Tibial nerve (tissue), 4 donors: ENCODE data around the gene TTC28. TPM values are rescaled to one million over a fixed set of nuclear protein-coding genes. Genes with fewer than 3 reads are reported as not detected.

Source experiments
- DNase-seq, 2 donors: peaks; one replicate each; pipeline ENCODE4 v3.0.0-alpha.2; 2019; ENCODE audit warnings: low spot score in 2 of 2
- H3K27ac ChIP-seq, 4 donors: fragments of 200-600 bp; sonication (generic) in 3 of 4; one replicate each; pipeline ENCODE4 v1.5.1; 2017 to 2019; ENCODE audit warnings: mild to moderate bottlenecking in 1 of 4
- H3K27me3 ChIP-seq, 2 donors: fragments of 200-600 bp; sonication (generic) in 1 of 2; one replicate each; pipeline versions ENCODE4 v1.5.1 to v1.6.0; 2017 to 2019
- H3K36me3 ChIP-seq, 3 donors: fragments of 200-600 bp; sonication (generic); one replicate each; pipeline ENCODE4 v1.5.1; 2018 to 2019
- H3K4me1 ChIP-seq, 4 donors: fragments of 200-600 bp; sonication (generic) in 3 of 4; one replicate each; pipeline ENCODE4 v1.5.1; 2017 to 2019
- H3K4me3 ChIP-seq, 4 donors: fragments of 200-600 bp; sonication (generic) in 3 of 4; one replicate each; pipeline ENCODE4 v1.5.1; 2017 to 2019; ENCODE audit warnings: mild to moderate bottlenecking in 1 of 4, moderate library complexity in 1 of 4
- H3K9me3 ChIP-seq, 4 donors: fragments of 200-600 bp; sonication (generic) in 3 of 4; one replicate each; pipeline ENCODE4 v1.5.1; 2017 to 2019
- EP300 ChIP-seq, 2 donors: sonication (generic); formaldehyde crosslinking; IDR thresholded peaks; one replicate each; pipeline ENCODE4 v1.6.1; 2017; ENCODE audit warnings: antibody characterized with exemption in 2 of 2, mild to moderate bottlenecking in 1 of 2
- POLR2A ChIP-seq, 2 donors: fragments of 450-650 bp; IDR thresholded peaks; one replicate each; pipeline ENCODE4 v1.6.1; 2017; ENCODE audit warnings: antibody characterized with exemption in 2 of 2, mild to moderate bottlenecking in 2 of 2, moderate library complexity in 2 of 2
- WGBS, 2 donors: methylation state at CpG; one replicate each; pipeline ENCODE4 v1.1.5; 2018; 5-methylcytosine and 5-hydroxymethylcytosine counted together
- total RNA-seq, 4 donors: library from RNA; depleted of rRNA; stranded (reverse); fragments of >200 nt; gene quantifications; one replicate each; pipeline ENCODE4 v1.1.0, GENCODE V29; 2016
- TF ChIP-seq, protein P1 (sequence below), 5 experiments: fragments of 200-600 bp in 3 of 5; fragments of 450-650 bp in 2 of 5; sonication (generic) in 3 of 5; IDR thresholded peaks; one replicate each; pipeline ENCODE4 v1.5.1; 2016 to 2019; ENCODE audit warnings: antibody characterized with exemption in 5 of 5, mild to moderate bottlenecking in 3 of 5, moderate library complexity in 2 of 5

Gene TTC28
- total RNA-seq, 4 donors from 2014 or later = 83.9 to 177 (median 128) TPM

DNA sequence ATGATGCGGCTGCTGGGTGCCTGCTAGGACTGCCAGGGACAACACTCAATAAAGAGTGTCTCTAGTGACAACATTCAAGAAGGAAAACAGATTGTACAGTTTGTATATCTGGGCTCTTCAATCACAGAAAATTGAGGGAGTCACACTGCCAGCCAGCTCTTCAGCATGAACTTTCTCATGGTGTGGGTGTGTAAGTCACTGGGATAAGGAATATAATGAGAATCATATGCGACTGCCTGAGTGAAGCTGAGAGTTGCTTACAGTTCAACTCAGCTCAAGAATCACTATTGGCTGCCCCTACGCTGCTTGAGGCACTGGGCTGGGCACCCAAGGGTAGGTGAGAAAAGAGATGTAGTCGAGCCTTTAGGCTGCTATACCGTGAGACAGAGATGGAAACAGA lies 432.5 kb downstream of the TTC28 start:
- DNase-seq = no peak

DNA sequence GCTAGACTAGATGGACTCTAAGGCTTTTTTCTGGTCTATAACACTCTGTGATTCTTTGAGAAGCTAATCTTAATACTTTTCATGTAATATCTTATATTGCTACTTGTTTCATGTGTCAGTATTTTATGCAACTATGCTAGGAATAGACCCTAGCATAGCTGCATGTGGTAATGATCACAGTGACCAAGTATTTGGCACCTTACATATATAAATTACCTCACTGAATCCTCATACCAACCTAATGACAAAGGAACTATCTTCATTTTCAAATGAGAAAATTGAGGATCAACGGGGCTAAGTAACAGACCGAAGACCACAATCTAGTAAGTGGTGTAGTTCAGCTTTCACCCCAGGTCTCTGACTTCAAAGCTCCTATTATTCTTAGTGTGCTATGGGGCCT lies 433.2 kb downstream of the TTC28 start:
- no peak overlapping the region for H3K27ac ChIP-seq
- 71 to 81% methylated on average over 2 of the region's 2 CpGs for WGBS, 2 donors
- H3K9me3 ChIP-seq = no peaks in the 10 kb centered on the region
- TF ChIP-seq, protein P1, sequence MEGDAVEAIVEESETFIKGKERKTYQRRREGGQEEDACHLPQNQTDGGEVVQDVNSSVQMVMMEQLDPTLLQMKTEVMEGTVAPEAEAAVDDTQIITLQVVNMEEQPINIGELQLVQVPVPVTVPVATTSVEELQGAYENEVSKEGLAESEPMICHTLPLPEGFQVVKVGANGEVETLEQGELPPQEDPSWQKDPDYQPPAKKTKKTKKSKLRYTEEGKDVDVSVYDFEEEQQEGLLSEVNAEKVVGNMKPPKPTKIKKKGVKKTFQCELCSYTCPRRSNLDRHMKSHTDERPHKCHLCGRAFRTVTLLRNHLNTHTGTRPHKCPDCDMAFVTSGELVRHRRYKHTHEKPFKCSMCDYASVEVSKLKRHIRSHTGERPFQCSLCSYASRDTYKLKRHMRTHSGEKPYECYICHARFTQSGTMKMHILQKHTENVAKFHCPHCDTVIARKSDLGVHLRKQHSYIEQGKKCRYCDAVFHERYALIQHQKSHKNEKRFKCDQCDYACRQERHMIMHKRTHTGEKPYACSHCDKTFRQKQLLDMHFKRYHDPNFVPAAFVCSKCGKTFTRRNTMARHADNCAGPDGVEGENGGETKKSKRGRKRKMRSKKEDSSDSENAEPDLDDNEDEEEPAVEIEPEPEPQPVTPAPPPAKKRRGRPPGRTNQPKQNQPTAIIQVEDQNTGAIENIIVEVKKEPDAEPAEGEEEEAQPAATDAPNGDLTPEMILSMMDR (IDR thresholded peaks at IDR 0.05) = no peak
- no peak for TF ChIP-seq POLR2A (IDR thresholded peaks at IDR 0.05)
- TF ChIP-seq EP300 (IDR thresholded peaks at IDR 0.05) = no peak
- H3K4me1 ChIP-seq = peaks cover 0 to 35% (median 5%) of the 10 kb centered on the region in 4 donors
- H3K27me3 ChIP-seq = no peaks in the 10 kb centered on the region
- H3K4me3 ChIP-seq = no peak overlapping the region
- H3K36me3 ChIP-seq = no peaks in the 10 kb centered on the region
- DNase-seq = no peak

More for the DNA sequence above, 432.5 kb downstream of the TTC28 start:
- Histone ChIP-seq H3K36me3 (no peaks in the 10 kb centered on the region), H3K9me3 (no peaks in the 10 kb centered on the region), H3K27ac (peak overlapping the region in 1 of 4 donors; percentile 40), H3K4me3 (no peak overlapping the region), H3K4me1 (peaks cover 0 to 35% (median 5%) of the 10 kb centered on the region in 4 donors), H3K27me3 (no peaks in the 10 kb centered on the region)
- no peak for TF ChIP-seq POLR2A (IDR thresholded peaks at IDR 0.05)
- no peak for TF ChIP-seq EP300 (IDR thresholded peaks at IDR 0.05)
- TF ChIP-seq, protein P1 (IDR thresholded peaks at IDR 0.05) = no peak
- 55 to 71% methylated on average over 5 of the region's 5 CpGs for WGBS, 2 donors

DNA sequence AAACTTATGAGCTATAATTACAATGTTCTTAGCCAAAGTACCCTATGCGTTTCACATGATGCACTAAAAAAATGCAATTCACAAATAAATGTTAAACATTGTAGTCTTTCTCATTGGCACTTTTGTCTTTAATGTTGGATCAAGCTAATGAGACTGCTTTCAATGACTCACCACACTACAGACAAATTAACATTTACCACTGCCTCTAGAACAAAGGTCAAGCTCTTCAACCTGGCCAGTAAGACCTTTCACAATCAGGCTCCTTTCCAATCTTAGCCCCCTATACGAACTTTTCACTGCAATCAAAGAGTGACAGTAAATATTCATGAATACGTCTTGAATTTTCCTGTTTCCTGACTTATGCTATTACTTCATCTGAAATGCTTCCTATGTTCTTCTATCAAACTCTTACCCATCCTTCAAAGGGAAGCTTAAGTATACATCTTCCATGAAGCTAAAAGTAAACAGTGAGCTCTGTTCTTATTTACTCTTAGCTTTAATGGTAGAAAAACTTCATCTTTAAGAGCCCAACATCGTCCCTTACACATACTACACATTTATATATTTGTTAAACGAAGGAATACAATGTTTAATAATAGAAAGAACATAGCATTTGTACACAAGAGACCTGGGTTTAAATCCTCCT lies 433.9 kb downstream of the TTC28 start:
- TF ChIP-seq, protein P1 (IDR thresholded peaks at IDR 0.05) = no peak
- TF ChIP-seq POLR2A (IDR thresholded peaks at IDR 0.05) = no peak
- TF ChIP-seq EP300 (IDR thresholded peaks at IDR 0.05) = no peak

DNA sequence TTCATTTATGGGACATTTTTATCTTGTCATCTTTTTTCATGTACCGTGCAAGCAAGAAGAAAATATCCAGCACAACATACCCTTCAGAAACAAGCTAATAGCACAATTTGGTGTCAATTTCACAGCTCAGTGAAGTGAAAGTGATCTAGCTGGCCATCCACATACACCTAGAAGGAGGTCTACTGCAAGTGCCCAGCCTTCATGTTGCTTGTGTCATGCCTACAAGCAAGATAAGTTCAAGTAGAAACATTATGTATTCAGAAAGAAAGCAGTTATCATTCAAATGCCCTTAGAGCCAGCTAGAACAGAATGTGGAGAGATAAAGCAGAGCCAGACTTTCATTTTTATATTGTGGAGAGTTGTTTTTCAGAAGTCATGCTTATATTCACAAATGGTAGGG lies 434.9 kb downstream of the TTC28 start:
- Histone ChIP-seq H3K9me3 (no peaks in the 10 kb centered on the region), H3K4me3 (no peak overlapping the region), H3K27ac (no peak overlapping the region), H3K27me3 (no peaks in the 10 kb centered on the region), H3K4me1 (peaks cover 0 to 35% (median 5%) of the 10 kb centered on the region in 4 donors), H3K36me3 (no peaks in the 10 kb centered on the region)
- DNase-seq = no peak
- WGBS, 2 donors = 90% methylated on average over 1 of the region's 1 CpG
- TF ChIP-seq, protein P1 (IDR thresholded peaks at IDR 0.05) = no peak
- TF ChIP-seq EP300 (IDR thresholded peaks at IDR 0.05) (no peak), POLR2A (IDR thresholded peaks at IDR 0.05) (no peak)

More for the DNA sequence above, 433.9 kb downstream of the TTC28 start:
- WGBS, 2 donors = 82 to 84% methylated on average over 5 of the region's 5 CpGs
- DNase-seq = no peak
- Histone ChIP-seq H3K27ac (no peak overlapping the region), H3K4me1 (peaks cover 0 to 35% (median 5%) of the 10 kb centered on the region in 4 donors), H3K36me3 (no peaks in the 10 kb centered on the region), H3K9me3 (no peaks in the 10 kb centered on the region), H3K4me3 (no peak overlapping the region), H3K27me3 (no peaks in the 10 kb centered on the region)

DNA sequence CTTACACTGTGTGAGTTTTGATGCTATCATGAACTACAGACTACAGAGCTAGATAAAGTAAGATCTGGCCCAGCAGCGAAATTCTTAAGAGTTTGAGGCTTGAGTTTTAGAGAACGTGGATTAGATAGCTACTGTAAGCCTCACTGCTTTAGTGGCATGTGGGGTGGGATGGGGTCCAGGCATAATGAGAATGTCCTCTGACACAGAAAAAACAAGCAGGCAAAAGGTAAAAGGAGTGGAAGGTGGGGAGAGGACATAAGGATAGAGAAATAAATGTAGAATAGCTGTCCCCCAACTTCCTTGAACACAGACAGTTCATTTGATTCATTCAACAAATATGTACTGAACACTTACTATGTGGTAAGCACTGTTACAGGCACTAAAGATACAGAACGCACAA lies 436.1 kb downstream of the TTC28 start:
- H3K36me3 ChIP-seq = no peaks in the 10 kb centered on the region
- no peak for DNase-seq
- H3K4me1 ChIP-seq = peaks cover 0 to 26% (median 5%) of the 10 kb centered on the region in 4 donors
- TF ChIP-seq POLR2A (IDR thresholded peaks at IDR 0.05) (no peak), EP300 (IDR thresholded peaks at IDR 0.05) (no peak)
- TF ChIP-seq, protein P1 (IDR thresholded peaks at IDR 0.05) = no peak
- 91 to 94% methylated on average over 3 of the region's 3 CpGs for WGBS, 2 donors
- no peak overlapping the region for H3K4me3 ChIP-seq
- no peaks in the 10 kb centered on the region for H3K9me3 ChIP-seq
- H3K27me3 ChIP-seq = no peaks in the 10 kb centered on the region
- no peak overlapping the region for H3K27ac ChIP-seq
